K562 (cell line): ENCODE data around the gene CATSPER1. TPM values are rescaled to one million over a fixed set of nuclear protein-coding genes. Genes with fewer than 3 reads are reported as not detected.

Experiments
- ARID3B ChIP-seq: fragments of 250-450 bp; sonication (Bioruptor Pico); IDR thresholded peaks from 2 replicates; pipeline ENCODE4 v1.4.0; 2020; ENCODE audit warnings: borderline replicate concordance
- ARID4B ChIP-seq: sonication (generic); formaldehyde crosslinking; IDR thresholded peaks from 2 replicates; pipeline ENCODE4 v1.8.0; 2022; ENCODE audit warnings: mild to moderate bottlenecking, missing genetic modification reagents
- CEBPB ChIP-seq: fragments of 450-650 bp; IDR thresholded peaks from 2 replicates; pipeline ENCODE4 v1.6.1; 2016; ENCODE audit warnings: missing genetic modification characterization, missing compliant biosample characterization
- FOXM1 ChIP-seq, 2 experiments: fragments of 450-650 bp in 1 of 2; sonication (generic) in 1 of 2; formaldehyde crosslinking in 1 of 2; IDR thresholded peaks; 2 replicates each; pipeline versions ENCODE4 v1.6.1 to v1.9.0; 2017 to 2022; ENCODE audit warnings: low read depth in 2 of 2, mild to moderate bottlenecking in 2 of 2, missing genetic modification reagents in 1 of 2, moderate library complexity in 1 of 2
- HMG20B ChIP-seq: fragments of 250-450 bp; sonication (Bioruptor Pico); IDR thresholded peaks from 2 replicates; pipeline ENCODE4 v1.5.0; 2021; ENCODE audit warnings: mild to moderate bottlenecking
- NCOA1 ChIP-seq: fragments of 450-650 bp; IDR thresholded peaks from 2 replicates; pipeline ENCODE4 v1.6.1; 2016; ENCODE audit warnings: low read depth
- NR2C1 ChIP-seq, 2 experiments: fragments of 450-650 bp; IDR thresholded peaks; 2 replicates each; pipeline ENCODE4 v1.6.1; 2017; ENCODE audit warnings: mild to moderate bottlenecking in 2 of 2, antibody characterized with exemption in 1 of 2, inconsistent platforms in 1 of 2, missing compliant biosample characterization in 1 of 2, missing genetic modification characterization in 1 of 2
- PHB ChIP-seq: fragments of 250-450 bp; sonication (Bioruptor Pico); IDR thresholded peaks from 2 replicates; pipeline ENCODE4 v1.5.0; 2021
- POLR2G ChIP-seq: fragments of 200-400 bp; formaldehyde crosslinking; IDR thresholded peaks from 2 replicates; pipeline ENCODE4 v1.6.1; 2017; ENCODE audit warnings: low read depth, mild to moderate bottlenecking, antibody characterized with exemption, low read length, moderate library complexity
- POLR2H ChIP-seq: IDR thresholded peaks from 2 replicates; pipeline ENCODE4 v1.6.1; 2016; ENCODE audit warnings: missing genetic modification characterization, low read depth, mild to moderate bottlenecking, control low read depth, missing compliant biosample characterization, moderate library complexity
- SMC3 ChIP-seq: conservative IDR thresholded peaks from 2 replicates; pipeline ENCODE4 v1.6.1; 2011; ENCODE audit warnings: low read depth, low read length, improper control_type of control experiment; ENCODE audit not compliant: insufficient read depth
- SNAPC5 ChIP-seq: fragments of 250-450 bp; sonication (Bioruptor Pico); IDR thresholded peaks from 2 replicates; pipeline ENCODE4 v1.8.0; 2021; ENCODE audit warnings: moderate library complexity, mild to moderate bottlenecking, inconsistent platforms
- TEAD2 ChIP-seq: fragments of 450-650 bp; IDR thresholded peaks from 2 replicates; pipeline ENCODE4 v1.6.1; 2016; ENCODE audit warnings: missing genetic modification characterization, control low read depth, missing compliant biosample characterization
- THRB ChIP-seq: fragments of 450-650 bp; formaldehyde crosslinking; conservative IDR thresholded peaks from 2 replicates; pipeline ENCODE4 v1.4.0; 2022; ENCODE audit warnings: mild to moderate bottlenecking, missing genetic modification characterization
- TSHZ1 ChIP-seq: fragments of 250-450 bp; sonication (Bioruptor Pico); IDR thresholded peaks from 2 replicates; pipeline ENCODE4 v1.4.0; 2020; ENCODE audit warnings: mild to moderate bottlenecking, moderate library complexity
- ZFP36 ChIP-seq: fragments of 150-350 bp; IDR thresholded peaks from 2 replicates; pipeline ENCODE4 v1.6.1; 2018; ENCODE audit warnings: low read length, low read depth; ENCODE audit not compliant: partially characterized antibody
- ZNF444 ChIP-seq: fragments of 250-450 bp; sonication (Bioruptor Pico); IDR thresholded peaks from 2 replicates; pipeline ENCODE4 v1.4.0; 2020; ENCODE audit warnings: mild to moderate bottlenecking, moderate library complexity
- ZSCAN29 ChIP-seq: fragments of 450-650 bp; IDR thresholded peaks from 2 replicates; pipeline ENCODE4 v1.6.1; 2017
- polyA plus RNA-seq, 8 experiments: library from polyadenylated mRNA; depleted of rRNA in 4 of 8; stranded (reverse) in 5 of 8; unstranded in 3 of 8; fragments of >200 nt; fragmentation: Nextera tagmentation in 2 of 8; fragmentation: Illumina TruSeq in 1 of 8; extraction: Ambion mirVana in 2 of 8; extraction: Trizol in 1 of 8; gene quantifications; 2 replicates each; pipeline versions ENCODE4 v1.2.1 to v1.2.3, GENCODE V29; 2011 to 2014; ENCODE audit warnings: inconsistent platforms in 1 of 8, missing spikeins in 1 of 8
- total RNA-seq, 7 experiments: library from RNA; depleted of rRNA in 6 of 7; stranded (reverse); fragments of >200 nt in 6 of 7; fragmentation: Illumina TruSeq in 2 of 7; extraction: Trizol in 2 of 7; gene quantifications; 2 replicates each; pipeline versions ENCODE4 v1.2.1 to v1.2.3, GENCODE V29; 2011 to 2021; ENCODE audit warnings: low replicate concordance in 1 of 7

Gene CATSPER1
- total and polyA plus RNA-seq, 9 of the 15 experiments (the other 6 are each of a cell fraction or from before 2014, with no cell fraction given) = 0.21 to 3.3 (median 0.76) TPM

GRCh38 chr11:66013762-66014100 lies 12.5 kb downstream of the CATSPER1 start (continued):
- no peak for TF ChIP-seq TSHZ1 (CRISPR knock-in tag)
- TF ChIP-seq FOXM1 (IDR thresholded peaks at IDR 0.05; ENCODE audit: low read depth) = no peak
- no peak for TF ChIP-seq FOXM1 (CRISPR knock-in tag; IDR thresholded peaks at IDR 0.05; ENCODE audit: low read depth)
- TF ChIP-seq POLR2G = no peak
- no peak for TF ChIP-seq ZSCAN29
- no peak for TF ChIP-seq HMG20B
- peak; percentile 41 for TF ChIP-seq ZFP36
- no peak for TF ChIP-seq THRB (CRISPR knock-in tag)
- no peak for TF ChIP-seq PHB
- no peak for TF ChIP-seq SMC3
- no peak for TF ChIP-seq CEBPB (tag)
- TF ChIP-seq TEAD2 (tag) = no peak
- no peak for TF ChIP-seq ARID4B (CRISPR knock-in tag)
- TF ChIP-seq NR2C1 (IDR thresholded peaks at IDR 0.05) = no peak
- peak; percentile 2; the same call in 1 of the 2 replicates for TF ChIP-seq NR2C1 (tag; IDR thresholded peaks at IDR 0.05)
- no peak for TF ChIP-seq ZNF444
- no peak for TF ChIP-seq POLR2H
- TF ChIP-seq ARID3B = no peak
- no peak for TF ChIP-seq NCOA1
- TF ChIP-seq SNAPC5 (CRISPR knock-in tag) = no peak
